H9 (cell line): ENCODE results near the gene LINGO3. TPM values are rescaled to one million over a fixed set of nuclear protein-coding genes. Genes with fewer than 3 reads are reported as not detected.

Experiments
- DNase-seq: peaks from one replicate; pipeline ENCODE4 v3.0.0-alpha.2; 2017
- H2AFZ ChIP-seq: one replicate; pipeline ENCODE4 v1.6.1; 2013; ENCODE audit warnings: mild to moderate bottlenecking, low read length, control low read depth, moderate library complexity
- H2AK5ac ChIP-seq: 2 replicates; pipeline ENCODE4 v1.6.1; 2013; ENCODE audit warnings: low read length, control low read depth, mixed read lengths; ENCODE audit not compliant: insufficient read length
- H2BK120ac ChIP-seq: one replicate; pipeline ENCODE4 v1.6.1; 2013; ENCODE audit warnings: low read depth, mild to moderate bottlenecking, low read length, control low read depth, inconsistent platforms; ENCODE audit not compliant: poor library complexity, severe bottlenecking
- H2BK12ac ChIP-seq: 2 replicates; pipeline ENCODE4 v1.6.1; 2013; ENCODE audit warnings: low read length, control low read depth, mixed read lengths, low read depth; ENCODE audit not compliant: insufficient read length
- H2BK15ac ChIP-seq: 2 replicates; pipeline ENCODE4 v1.6.1; 2013; ENCODE audit warnings: low read depth, low read length, control low read depth
- H2BK20ac ChIP-seq: one replicate; pipeline ENCODE4 v1.6.1; 2013; ENCODE audit warnings: low read depth, mild to moderate bottlenecking, low read length, control low read depth, inconsistent platforms; ENCODE audit not compliant: poor library complexity, severe bottlenecking
- H2BK5ac ChIP-seq: 2 replicates; pipeline ENCODE4 v1.6.1; 2013; ENCODE audit warnings: low read length, control low read depth, mixed read lengths; ENCODE audit not compliant: insufficient read length
- H3K14ac ChIP-seq: 2 replicates; pipeline ENCODE4 v1.6.1; 2013; ENCODE audit warnings: low read length, control low read depth; ENCODE audit not compliant: insufficient read depth
- H3K18ac ChIP-seq: 2 replicates; pipeline ENCODE4 v1.6.1; 2013; ENCODE audit warnings: low read depth, mild to moderate bottlenecking, mixed read lengths, low read length, control low read depth; ENCODE audit not compliant: insufficient read length
- H3K23ac ChIP-seq: 2 replicates; pipeline ENCODE4 v1.6.1; 2013; ENCODE audit warnings: low read length, control low read depth, mixed read lengths, low read depth; ENCODE audit not compliant: insufficient read length
- H3K23me2 ChIP-seq: 2 replicates; pipeline ENCODE4 v1.6.1; 2013; ENCODE audit warnings: low read depth, mild to moderate bottlenecking, mixed read lengths, low read length, control low read depth; ENCODE audit not compliant: insufficient read length, poor library complexity, severe bottlenecking
- H3K27ac ChIP-seq: 2 replicates; pipeline ENCODE4 v1.5.1; 2013; ENCODE audit warnings: low read length, control low read depth, mixed read lengths, low read depth; ENCODE audit not compliant: insufficient read length
- H3K27me3 ChIP-seq: 2 replicates; pipeline ENCODE4 v1.6.1; 2013; ENCODE audit warnings: low read length, control low read depth, inconsistent platforms; ENCODE audit not compliant: insufficient read depth
- H3K4ac ChIP-seq: 2 replicates; pipeline ENCODE4 v1.6.1; 2013; ENCODE audit warnings: low read depth, mild to moderate bottlenecking, control low read depth, inconsistent platforms, low read length, moderate library complexity
- H3K4me1 ChIP-seq: 2 replicates; pipeline ENCODE4 v1.6.1; 2013; ENCODE audit warnings: low read length, control low read depth, inconsistent platforms; ENCODE audit not compliant: insufficient read depth
- H3K4me2 ChIP-seq: 2 replicates; pipeline ENCODE4 v1.6.1; 2013; ENCODE audit warnings: low read length, control low read depth, mixed read lengths; ENCODE audit not compliant: insufficient read length, insufficient read depth
- H3K56ac ChIP-seq: 2 replicates; pipeline ENCODE4 v1.6.1; 2013; ENCODE audit warnings: low read depth, mild to moderate bottlenecking, mixed read lengths, low read length, control low read depth; ENCODE audit not compliant: insufficient read length
- H3K79me1 ChIP-seq: 2 replicates; pipeline ENCODE4 v1.6.1; 2013; ENCODE audit warnings: low read depth, mild to moderate bottlenecking, moderate library complexity, low read length, control low read depth, inconsistent platforms; ENCODE audit not compliant: insufficient read depth, poor library complexity, severe bottlenecking
- H3K79me2 ChIP-seq: 2 replicates; pipeline ENCODE4 v1.6.1; 2013; ENCODE audit warnings: low read length, control low read depth, inconsistent platforms; ENCODE audit not compliant: insufficient read depth
- H3K9ac ChIP-seq: 2 replicates; pipeline ENCODE4 v1.6.1; 2013; ENCODE audit warnings: low read length, control low read depth, mixed read lengths; ENCODE audit not compliant: insufficient read length; ENCODE audit errors: extremely low read depth
- H3K9me3 ChIP-seq: one replicate; pipeline ENCODE4 v1.6.1; 2013; ENCODE audit warnings: low read depth, low read length, inconsistent platforms; ENCODE audit not compliant: control insufficient read depth
- H3T11ph ChIP-seq: one replicate; pipeline ENCODE4 v1.6.1; 2013; ENCODE audit warnings: mild to moderate bottlenecking, low read length, control low read depth, inconsistent platforms
- H4K20me1 ChIP-seq: one replicate; pipeline ENCODE4 v1.6.1; 2013; ENCODE audit not compliant: control insufficient read depth, insufficient read length, insufficient read depth
- H4K5ac ChIP-seq: 2 replicates; pipeline ENCODE4 v1.6.1; 2013; ENCODE audit warnings: low read depth, mild to moderate bottlenecking, mixed read lengths, low read length, control low read depth; ENCODE audit not compliant: insufficient read length
- H4K8ac ChIP-seq: replicated peaks from 2 replicates; pipeline ENCODE4 v1.6.1; 2013; ENCODE audit warnings: low read length, control low read depth, mixed read lengths, low read depth; ENCODE audit not compliant: insufficient read length
- H4K91ac ChIP-seq: 2 replicates; pipeline ENCODE4 v1.6.1; 2013; ENCODE audit warnings: low read depth, mild to moderate bottlenecking, moderate library complexity, mixed read lengths, low read length, control low read depth; ENCODE audit not compliant: insufficient read length
- H3K27ac Mint-ChIP-seq, 3 experiments: 2 replicates in 2 of 3; 3 replicates in 1 of 3; pipeline ENCODE4 v1.8.0; 2020 to 2021; ENCODE audit warnings: mixed read lengths in 3 of 3, mild to moderate bottlenecking in 1 of 3, moderate library complexity in 1 of 3
- H3K27me3 Mint-ChIP-seq: 2 replicates; pipeline ENCODE4 v1.8.0; 2021; ENCODE audit warnings: low read depth, mild to moderate bottlenecking, moderate library complexity, mixed read lengths
- H3K36me3 Mint-ChIP-seq, 3 experiments: 2 replicates in 2 of 3; 3 replicates in 1 of 3; pipeline ENCODE4 v1.8.0; 2020 to 2021; ENCODE audit warnings: low read depth in 3 of 3, mixed read lengths in 3 of 3; ENCODE audit not compliant: insufficient read depth in 1 of 3
- H3K4me1 Mint-ChIP-seq, 2 experiments: 2 replicates each; pipeline ENCODE4 v1.8.0; 2020; ENCODE audit warnings: mixed read lengths in 2 of 2
- H3K4me3 Mint-ChIP-seq, 2 experiments: 2 replicates in 1 of 2; 3 replicates in 1 of 2; pipeline ENCODE4 v1.8.0; 2020 to 2021; ENCODE audit warnings: mild to moderate bottlenecking in 2 of 2, mixed read lengths in 2 of 2, moderate library complexity in 1 of 2
- H3K9me3 Mint-ChIP-seq, 2 experiments: 2 replicates in 1 of 2; 3 replicates in 1 of 2; pipeline ENCODE4 v1.8.0; 2020; ENCODE audit warnings: mild to moderate bottlenecking in 2 of 2, mixed read lengths in 2 of 2, moderate library complexity in 1 of 2
- WGBS: extraction: QIAGEN DNeasy Blood & Tissue Kit; methylation state at CpG from one replicate; pipeline ENCODE4 v1.1.7; 2013; ENCODE audit warnings: missing lambda C conversion rate, low lambda C conversion rate, mixed read lengths; ENCODE audit not compliant: insufficient read length; ENCODE audit errors: extremely low coverage; 5-methylcytosine and 5-hydroxymethylcytosine counted together
- total RNA-seq: library from RNA; stranded (reverse); gene quantifications from 2 replicates; pipeline ENCODE4 v1.2.1, GENCODE V29; 2021
- TF ChIP-seq, protein P1 (sequence below): fragments of 200-600 bp; sonication (generic); conservative IDR thresholded peaks from 3 replicates; pipeline ENCODE4 v1.8.0; 2021; ENCODE audit warnings: antibody characterized with exemption, mild to moderate bottlenecking

Gene LINGO3
- total RNA-seq, 1 experiment from 2014 or later, result 0.28 TPM

DNA sequence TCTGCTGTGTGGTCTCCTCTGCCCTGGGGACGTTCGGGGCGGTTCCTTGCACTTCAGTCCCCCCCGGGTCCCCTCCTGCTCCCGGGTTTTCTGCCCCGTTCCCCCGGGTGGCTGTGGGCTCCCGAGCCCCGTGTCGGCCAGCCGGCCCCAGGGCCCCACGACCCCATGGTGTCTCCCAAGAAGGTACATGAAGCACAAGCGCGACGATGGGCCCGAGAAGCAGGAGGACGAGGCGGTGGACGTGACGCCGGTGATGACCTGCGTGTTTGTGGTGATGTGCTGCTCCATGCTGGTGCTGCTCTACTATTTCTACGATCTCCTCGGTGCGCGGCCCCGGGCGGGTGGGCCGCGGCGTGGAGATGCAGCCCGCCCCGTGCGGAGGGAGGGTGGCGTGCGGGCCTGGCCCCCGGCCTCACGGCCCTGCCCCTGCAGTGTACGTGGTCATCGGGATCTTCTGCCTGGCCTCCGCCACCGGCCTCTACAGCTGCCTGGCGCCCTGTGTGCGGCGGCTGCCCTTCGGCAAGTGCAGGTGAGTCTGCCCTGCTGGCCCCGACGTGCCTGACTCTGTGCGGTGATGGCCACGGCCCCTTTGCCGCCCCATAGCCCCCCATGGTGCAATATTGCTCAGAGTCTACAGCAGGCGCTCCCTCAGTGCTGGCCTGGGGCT lies 31.8 kb upstream of the LINGO3 start:
- H3K9me3 ChIP-seq, result no peaks in the 10 kb centered on the region
- H3K9me3 Mint-ChIP-seq, result peaks cover 3 to 6% of the 10 kb centered on the region in 2 experiments; a peak in 4 of 5 replicates
- no peak overlapping the region for H2BK20ac ChIP-seq
- H3K9ac ChIP-seq, result no peak overlapping the region
- H4K20me1 ChIP-seq, result no peaks in the 10 kb centered on the region
- H3K36me3 Mint-ChIP-seq, result peaks cover 5 to 25% (median 13%) of the 10 kb centered on the region in 3 experiments; a peak in 6 of 7 replicates
- H3K4me2 ChIP-seq, result no peak overlapping the region
- no peak overlapping the region for H3K14ac ChIP-seq
- TF ChIP-seq, protein P1, sequence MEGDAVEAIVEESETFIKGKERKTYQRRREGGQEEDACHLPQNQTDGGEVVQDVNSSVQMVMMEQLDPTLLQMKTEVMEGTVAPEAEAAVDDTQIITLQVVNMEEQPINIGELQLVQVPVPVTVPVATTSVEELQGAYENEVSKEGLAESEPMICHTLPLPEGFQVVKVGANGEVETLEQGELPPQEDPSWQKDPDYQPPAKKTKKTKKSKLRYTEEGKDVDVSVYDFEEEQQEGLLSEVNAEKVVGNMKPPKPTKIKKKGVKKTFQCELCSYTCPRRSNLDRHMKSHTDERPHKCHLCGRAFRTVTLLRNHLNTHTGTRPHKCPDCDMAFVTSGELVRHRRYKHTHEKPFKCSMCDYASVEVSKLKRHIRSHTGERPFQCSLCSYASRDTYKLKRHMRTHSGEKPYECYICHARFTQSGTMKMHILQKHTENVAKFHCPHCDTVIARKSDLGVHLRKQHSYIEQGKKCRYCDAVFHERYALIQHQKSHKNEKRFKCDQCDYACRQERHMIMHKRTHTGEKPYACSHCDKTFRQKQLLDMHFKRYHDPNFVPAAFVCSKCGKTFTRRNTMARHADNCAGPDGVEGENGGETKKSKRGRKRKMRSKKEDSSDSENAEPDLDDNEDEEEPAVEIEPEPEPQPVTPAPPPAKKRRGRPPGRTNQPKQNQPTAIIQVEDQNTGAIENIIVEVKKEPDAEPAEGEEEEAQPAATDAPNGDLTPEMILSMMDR, result no peak
- H2BK120ac ChIP-seq, result no peak overlapping the region
- H3K27ac Mint-ChIP-seq, result no peak overlapping the region
- H2BK5ac ChIP-seq, result no peak overlapping the region
- peaks cover 3% of the 10 kb centered on the region; the same call in 1 of the 2 replicates for H3K79me2 ChIP-seq
- H3K4ac ChIP-seq, result no peak overlapping the region
- peaks cover 0 to 11% of the 10 kb centered on the region in 2 experiments; a peak in 1 of 4 replicates for H3K4me1 Mint-ChIP-seq
- no peak overlapping the region for H2AFZ ChIP-seq
- no peak overlapping the region for H4K8ac ChIP-seq
- no peak overlapping the region for H4K91ac ChIP-seq
- peaks cover 2% of the 10 kb centered on the region for H3K79me1 ChIP-seq
- no peaks in the 10 kb centered on the region for H3K4me1 ChIP-seq
- H3K27ac ChIP-seq, result no peak overlapping the region
- H3T11ph ChIP-seq, result no peak overlapping the region
- DNase-seq, result no peak
- H3K27me3 ChIP-seq, result no peaks in the 10 kb centered on the region
- H3K23ac ChIP-seq, result no peak overlapping the region
- H2BK12ac ChIP-seq, result no peak overlapping the region
- WGBS, result no CpG with 5 or more reads among the region's 52 CpGs
- H3K56ac ChIP-seq, result no peak overlapping the region
- no peak overlapping the region for H3K4me3 Mint-ChIP-seq
- H3K27me3 Mint-ChIP-seq, result no peaks in the 10 kb centered on the region
- no peak overlapping the region for H2BK15ac ChIP-seq
- H3K23me2 ChIP-seq, result no peaks in the 10 kb centered on the region
- no peak overlapping the region for H3K18ac ChIP-seq
- H4K5ac ChIP-seq, result no peak overlapping the region
- H2AK5ac ChIP-seq, result no peak overlapping the region
